GM18907 (cell line): ENCODE measurements around the gene HES2.
"Not testable (repeated sequence)": the region's sequence is repeated elsewhere in the genome, so short reads cannot be mapped to it uniquely, and the experiment has no call there.

Experiments used
- ATAC-seq: cut with Tn5 transposase; IDR thresholded peaks from one replicate; pipeline ENCODE4 v1.9.1; 2021; ENCODE audit warnings: mild to moderate bottlenecking, moderate library complexity; ENCODE audit not compliant: unreplicated experiment

HES2 gene

GRCh38 chr1:6437012-6437700, 17.4 kb upstream of the HES2 start:
- not testable (repeated sequence) for ATAC-seq

- ATAC-seq: not testable (repeated sequence)
Measured at GRCh38 chr1:6436277-6436676, 16.6 kb upstream of the HES2 start.

- no peak for ATAC-seq
Measured at GRCh38 chr1:6435547-6435946, 15.8 kb upstream of the HES2 start.

GRCh38 chr1:6435129-6435528, 15.4 kb upstream of the HES2 start:
- no peak for ATAC-seq

GRCh38 chr1:6434186-6434585, 14.5 kb upstream of the HES2 start:
- no peak for ATAC-seq

- not testable (repeated sequence) for ATAC-seq
Measured at GRCh38 chr1:6431645-6432579, 12.2 kb upstream of the HES2 start.

- ATAC-seq: not testable (repeated sequence)
Measured at GRCh38 chr1:6429660-6430411, 10.1 kb upstream of the HES2 start.

- ATAC-seq: not testable (repeated sequence)
Measured at GRCh38 chr1:6428453-6428852, 8.7 kb upstream of the HES2 start.

GRCh38 chr1:6427441-6428390, 8.0 kb upstream of the HES2 start:
- no peak for ATAC-seq

GRCh38 chr1:6426972-6427350, 7.2 kb upstream of the HES2 start:
- ATAC-seq: no peak

- no peak for ATAC-seq
Measured at GRCh38 chr1:6426277-6426971, 6.7 kb upstream of the HES2 start.

GRCh38 chr1:6425658-6426057, 5.9 kb upstream of the HES2 start:
- no peak for ATAC-seq

- ATAC-seq: no peak
Measured at GRCh38 chr1:6424619-6425593, 5.2 kb upstream of the HES2 start, which contains the start of gene ESPN. Gene ESPN, plus strand, starts transcription at chr1:6424776. Its CDS starts 180 bp downstream, at chr1:6424956.

- no peak for ATAC-seq
Measured at GRCh38 chr1:6424000-6424565, 4.4 kb upstream of the HES2 start.

- no peak for ATAC-seq
Measured at GRCh38 chr1:6423321-6423999, 3.7 kb upstream of the HES2 start.

GRCh38 chr1:6421266-6421665, 1.5 kb upstream of the HES2 start:
- no peak for ATAC-seq

- ATAC-seq: no peak
Measured at GRCh38 chr1:6420454-6421042, 829 bp upstream of the HES2 start.
